B cell (primary cell): ENCODE data around the gene TAF4. TPM values are rescaled to one million over a fixed set of nuclear protein-coding genes. Genes with fewer than 3 reads are reported as not detected.
A peak's percentile ranks its signal among the peaks of the same experiment; 100 is the strongest.

Source experiments
- ATAC-seq: fragments of 200-7000 bp; cut with Tn5 transposase; one replicate; pipeline ENCODE4 v1.10.0; 2021; ENCODE audit warnings: low read depth, mild to moderate bottlenecking, moderate number of reproducible peaks, moderate library complexity
- CTCF ChIA-PET: fragments of 350-600 bp; sonication (Branson Sonifier 250); formaldehyde crosslinking; loops from one replicate; lab custom pipeline; 2021; ENCODE audit warnings: antibody characterized with exemption, inconsistent platforms; lab: Charles Lee
- POLR2A ChIA-PET: fragments of 350-600 bp; sonication (Branson Sonifier 250); formaldehyde crosslinking; loops from one replicate; lab custom pipeline; 2021; ENCODE audit warnings: antibody characterized with exemption; lab: Charles Lee
- DNase-seq: peaks from one replicate; pipeline ENCODE4 v3.0.0; 2013
- H2AFZ ChIP-seq: 2 replicates; pipeline ENCODE4 v1.6.1; 2012; ENCODE audit warnings: mild to moderate bottlenecking, low read depth, low read length; ENCODE audit not compliant: insufficient read depth, poor library complexity, severe bottlenecking
- H3K27ac ChIP-seq, 2 donors: 1 replicate in 1 of 2; 2 replicates in 1 of 2; pipeline ENCODE4 v1.5.1; 2012 to 2013; ENCODE audit warnings: low read length in 2 of 2, mild to moderate bottlenecking in 2 of 2, moderate library complexity in 1 of 2
- H3K27me3 ChIP-seq, 4 experiments: fragments of 200-600 bp in 1 of 4; sonication (generic) in 1 of 4; replicated peaks in 1 of 4; 1 replicate in 2 of 4; 2 replicates in 2 of 4; pipeline versions ENCODE4 v1.6.1 to v1.7.0; 2013 to 2016; ENCODE audit warnings: low read length in 3 of 4, mild to moderate bottlenecking in 2 of 4, mixed read lengths in 1 of 4, moderate library complexity in 1 of 4; ENCODE audit not compliant: insufficient read depth in 4 of 4, control insufficient read depth in 3 of 4; ENCODE audit errors: control extremely low read depth in 1 of 4
- H3K36me3 ChIP-seq, 2 experiments: replicated peaks in 1 of 2; 1 replicate in 1 of 2; 2 replicates in 1 of 2; pipeline versions ENCODE4 v1.6.1 to v1.7.1; 2013; ENCODE audit warnings: low read length in 1 of 2; ENCODE audit not compliant: insufficient read depth in 2 of 2, control insufficient read depth in 1 of 2; ENCODE audit errors: control extremely low read depth in 1 of 2, extremely low read depth in 1 of 2
- H3K4me1 ChIP-seq, 2 donors: fragments of 200-600 bp in 1 of 2; sonication (generic) in 1 of 2; 1 replicate in 1 of 2; 2 replicates in 1 of 2; pipeline versions ENCODE4 v1.5.1 to v1.6.1; 2013 to 2017; ENCODE audit warnings: low read length in 2 of 2; ENCODE audit not compliant: control insufficient read depth in 2 of 2, insufficient read depth in 2 of 2
- H3K4me2 ChIP-seq: replicated peaks from 2 replicates; pipeline ENCODE3; 2012; ENCODE audit warnings: mild to moderate bottlenecking, low read depth, low read length; ENCODE audit not compliant: poor library complexity, severe bottlenecking
- H3K4me3 ChIP-seq, 5 experiments: fragments of 200-600 bp in 1 of 5; sonication (generic) in 1 of 5; 1 replicate in 3 of 5; 2 replicates in 2 of 5; pipeline versions ENCODE4 v1.5.1 to v1.7.0; 2011 to 2016; ENCODE audit warnings: low read length in 4 of 5, mild to moderate bottlenecking in 4 of 5, low read depth in 2 of 5, control low read depth in 1 of 5, moderate library complexity in 1 of 5; ENCODE audit not compliant: insufficient read depth in 1 of 5; ENCODE audit errors: control extremely low read depth in 1 of 5, extremely low read depth in 1 of 5
- H3K79me2 ChIP-seq: fragments of 200-600 bp; sonication (generic); one replicate; pipeline ENCODE4 v1.6.0; 2016; ENCODE audit warnings: low read length; ENCODE audit not compliant: control insufficient read depth, insufficient read depth
- H3K9ac ChIP-seq: fragments of 200-600 bp; sonication (generic); 2 replicates; pipeline ENCODE4 v1.6.1; 2017; ENCODE audit warnings: mild to moderate bottlenecking, low read length, moderate library complexity
- H3K9me3 ChIP-seq, 3 donors: one replicate each; pipeline versions ENCODE4 v1.6.1 to v1.7.1; 2013; ENCODE audit warnings: low read length in 2 of 3; ENCODE audit not compliant: control insufficient read depth in 2 of 3, insufficient read depth in 1 of 3; ENCODE audit errors: control extremely low read depth in 1 of 3
- H4K20me1 ChIP-seq: 2 replicates; pipeline ENCODE4 v1.6.0; 2012; ENCODE audit warnings: mild to moderate bottlenecking, low read length; ENCODE audit not compliant: insufficient read depth, control insufficient read depth, poor library complexity, severe bottlenecking
- H3K27ac Mint-ChIP-seq: one replicate; pipeline ENCODE4 v1.8.0; 2021; ENCODE audit warnings: mixed read lengths
- H3K27me3 Mint-ChIP-seq: one replicate; pipeline ENCODE4 v1.8.0; 2021; ENCODE audit warnings: mixed read lengths
- H3K4me1 Mint-ChIP-seq: one replicate; pipeline ENCODE4 v1.8.0; 2021; ENCODE audit warnings: mixed read lengths
- H3K4me3 Mint-ChIP-seq: one replicate; pipeline ENCODE4 v1.8.0; 2021; ENCODE audit warnings: mixed read lengths
- H3K9me3 Mint-ChIP-seq: one replicate; pipeline ENCODE4 v1.8.0; 2022; ENCODE audit warnings: mixed read lengths; ENCODE audit not compliant: insufficient read depth
- EZH2 ChIP-seq: IDR thresholded peaks from 2 replicates; pipeline ENCODE4 v1.6.1; 2012; ENCODE audit warnings: borderline replicate concordance, low read depth, mild to moderate bottlenecking, moderate library complexity, low read length; ENCODE audit not compliant: insufficient read depth, poor library complexity, severe bottlenecking
- WGBS: methylation state at CpG from one replicate; pipeline ENCODE4 v1.1.5; 2013; ENCODE audit warnings: missing lambda C conversion rate; ENCODE audit not compliant: insufficient coverage; 5-methylcytosine and 5-hydroxymethylcytosine counted together
- intact Hi-C: fragments of 100-400 bp; cut with micrococcal nuclease; formaldehyde crosslinking; loops from one replicate; pipeline ENCODE4 v1.10.0; 2022
- polyA plus RNA-seq: library from polyadenylated mRNA; depleted of rRNA; stranded (reverse); fragments of >200 nt; gene quantifications from 2 replicates; pipeline ENCODE4 v1.2.3, GENCODE V29; 2012
- total RNA-seq, 2 donors: library from RNA; stranded (reverse); fragments of 120-200 nt in 1 of 2; gene quantifications; 1 replicate in 1 of 2; 2 replicates in 1 of 2; pipeline versions ENCODE4 v1.2.3 to v1.2.4, GENCODE V29; 2013 to 2022
- TF ChIP-seq, protein P1 (sequence below): fragments of 200-600 bp; IDR thresholded peaks from one replicate; pipeline ENCODE4 v1.8.0; 2022; ENCODE audit warnings: antibody characterized with exemption, mild to moderate bottlenecking

The TAF4 gene
- total and polyA plus RNA-seq, 2 donors (not counting 1 experiment from before 2014, with no cell fraction given): 13.9 to 39.5 TPM

DNA sequence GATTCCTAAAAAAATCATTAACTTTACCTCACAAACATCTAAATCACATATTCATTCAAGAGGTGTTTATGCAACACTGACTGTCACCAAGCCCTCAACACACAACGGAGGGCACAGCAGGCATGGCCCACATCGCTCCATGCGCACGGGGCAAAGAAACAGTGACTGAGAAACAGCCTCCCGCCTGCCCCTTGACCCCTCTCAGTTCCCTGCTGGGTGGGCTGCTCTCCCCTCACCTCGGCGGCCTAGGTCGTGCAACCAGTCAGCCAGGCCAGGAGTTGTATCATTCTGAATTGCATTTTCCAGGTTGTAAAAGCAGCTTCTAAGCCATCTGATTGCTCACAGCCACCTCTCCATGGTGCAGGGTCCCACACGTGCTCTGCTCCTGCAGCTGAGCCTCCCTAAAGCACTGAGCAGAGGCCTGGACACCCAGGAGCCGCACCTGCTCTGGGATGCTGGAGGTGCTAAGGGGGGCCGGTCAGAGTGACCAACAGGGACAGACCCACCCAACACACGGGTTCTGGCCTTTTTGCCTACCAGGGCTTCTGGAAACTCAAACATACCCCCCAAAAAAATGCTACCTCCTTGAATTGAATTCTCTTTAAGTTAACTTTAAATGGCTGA, 37.9 kb downstream of the TAF4 start:
- intact Hi-C loops: loop anchor here (5.0 kb wide), 1 partner anchor 109 kb away; no protein-coding TSS in a partner anchor
- peaks cover 24 to 30% of the 10 kb centered on the region in 2 donors for H3K4me1 ChIP-seq
- H3K27me3 Mint-ChIP-seq: no peaks in the 10 kb centered on the region
- ATAC-seq (no peak), DNase-seq (no peak)
- no peaks in the 10 kb centered on the region for H3K36me3 ChIP-seq
- TF ChIP-seq, protein P1, sequence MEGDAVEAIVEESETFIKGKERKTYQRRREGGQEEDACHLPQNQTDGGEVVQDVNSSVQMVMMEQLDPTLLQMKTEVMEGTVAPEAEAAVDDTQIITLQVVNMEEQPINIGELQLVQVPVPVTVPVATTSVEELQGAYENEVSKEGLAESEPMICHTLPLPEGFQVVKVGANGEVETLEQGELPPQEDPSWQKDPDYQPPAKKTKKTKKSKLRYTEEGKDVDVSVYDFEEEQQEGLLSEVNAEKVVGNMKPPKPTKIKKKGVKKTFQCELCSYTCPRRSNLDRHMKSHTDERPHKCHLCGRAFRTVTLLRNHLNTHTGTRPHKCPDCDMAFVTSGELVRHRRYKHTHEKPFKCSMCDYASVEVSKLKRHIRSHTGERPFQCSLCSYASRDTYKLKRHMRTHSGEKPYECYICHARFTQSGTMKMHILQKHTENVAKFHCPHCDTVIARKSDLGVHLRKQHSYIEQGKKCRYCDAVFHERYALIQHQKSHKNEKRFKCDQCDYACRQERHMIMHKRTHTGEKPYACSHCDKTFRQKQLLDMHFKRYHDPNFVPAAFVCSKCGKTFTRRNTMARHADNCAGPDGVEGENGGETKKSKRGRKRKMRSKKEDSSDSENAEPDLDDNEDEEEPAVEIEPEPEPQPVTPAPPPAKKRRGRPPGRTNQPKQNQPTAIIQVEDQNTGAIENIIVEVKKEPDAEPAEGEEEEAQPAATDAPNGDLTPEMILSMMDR: no peak
- peaks cover 89% of the 10 kb centered on the region for H4K20me1 ChIP-seq
- H3K4me3 ChIP-seq: no peak overlapping the region
- no peak overlapping the region for H3K27ac ChIP-seq
- ChIA-PET CTCF (no interaction called here), POLR2A (no interaction called here)
- H3K4me2 ChIP-seq: no peak overlapping the region
- H3K79me2 ChIP-seq: peaks cover 94% of the 10 kb centered on the region
- H2AFZ ChIP-seq: no peak overlapping the region
- no peaks in the 10 kb centered on the region for H3K9me3 Mint-ChIP-seq
- H3K9ac ChIP-seq: no peak overlapping the region
- peak overlapping the region; percentile 41 for H3K27ac Mint-ChIP-seq
- peaks cover 65% of the 10 kb centered on the region for H3K4me1 Mint-ChIP-seq
- no peak overlapping the region for H3K4me3 Mint-ChIP-seq
- peaks cover 0 to 16% (median 0%) of the 10 kb centered on the region in 3 donors for H3K9me3 ChIP-seq
- 96% methylated on average over 11 of the region's 12 CpGs for WGBS
- H3K27me3 ChIP-seq: no peaks in the 10 kb centered on the region

DNA sequence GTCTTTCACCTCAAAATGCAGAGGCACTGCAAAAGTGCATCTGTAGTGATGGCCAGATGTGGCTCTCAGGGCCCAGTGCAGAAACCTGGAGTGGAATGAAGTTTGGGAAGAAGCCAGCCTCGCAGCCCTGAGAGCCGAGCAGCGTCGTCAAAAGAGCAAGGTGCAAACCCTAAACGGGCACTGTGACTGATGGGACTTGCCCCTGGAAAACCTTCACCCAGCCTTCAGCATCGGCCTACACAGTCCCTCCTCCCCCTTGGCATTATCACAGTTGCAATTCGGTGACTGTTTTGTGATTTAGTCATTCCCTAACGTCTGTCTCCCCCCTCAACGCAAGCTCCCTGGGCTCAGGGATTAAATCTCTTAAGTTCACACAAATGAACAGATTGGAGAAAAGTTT, 38.6 kb downstream of the TAF4 start:
- no peak overlapping the region for H2AFZ ChIP-seq
- H3K9me3 Mint-ChIP-seq: no peaks in the 10 kb centered on the region
- peaks cover 94% of the 10 kb centered on the region for H3K79me2 ChIP-seq
- H3K27me3 Mint-ChIP-seq: no peaks in the 10 kb centered on the region
- no peaks in the 10 kb centered on the region for H3K36me3 ChIP-seq
- H3K4me1 ChIP-seq: peaks cover 24 to 30% of the 10 kb centered on the region in 2 donors
- H3K9me3 ChIP-seq: peaks cover 0 to 16% (median 0%) of the 10 kb centered on the region in 3 donors
- no peak for TF ChIP-seq EZH2
- TF ChIP-seq, protein P1: no peak
- ATAC-seq (no peak), DNase-seq (no peak)
- H3K9ac ChIP-seq: no peak overlapping the region
- peaks cover 89% of the 10 kb centered on the region for H4K20me1 ChIP-seq
- ChIA-PET CTCF (interaction anchor here (1.6 to 1.8 kb wide), 3 partner anchors 16 to 111 kb away, joined by 3 to 9 read pairs (median 6); no protein-coding TSS in a partner anchor), POLR2A (no interaction called here)
- H3K4me1 Mint-ChIP-seq: peaks cover 59% of the 10 kb centered on the region
- no peak overlapping the region for H3K27ac Mint-ChIP-seq
- whole genome bisulfite sequencing: 84% methylated on average over 6 of the region's 9 CpGs
- no peak overlapping the region for H3K4me3 Mint-ChIP-seq
- H3K27ac ChIP-seq: no peak overlapping the region
- H3K27me3 ChIP-seq: no peaks in the 10 kb centered on the region
- intact Hi-C loops: loop anchor here (5.0 kb wide), 1 partner anchor 110 kb away; no protein-coding TSS in a partner anchor
- H3K4me2 ChIP-seq: no peak overlapping the region
- no peak overlapping the region for H3K4me3 ChIP-seq
